WI38 (cell line): ENCODE data around the gene SS18L1.

ENCODE experiments used
- H3K4me3 ChIP-seq: 2 replicates; pipeline ENCODE4 v1.5.1; 2011; ENCODE audit warnings: low read depth, mild to moderate bottlenecking, control low read depth, low read length
- TF ChIP-seq, protein P1 (sequence below): IDR thresholded peaks from 2 replicates; pipeline ENCODE4 v1.5.1; 2012; ENCODE audit warnings: low read depth, mild to moderate bottlenecking, control low read depth, low read length

The SS18L1 gene

DNA sequence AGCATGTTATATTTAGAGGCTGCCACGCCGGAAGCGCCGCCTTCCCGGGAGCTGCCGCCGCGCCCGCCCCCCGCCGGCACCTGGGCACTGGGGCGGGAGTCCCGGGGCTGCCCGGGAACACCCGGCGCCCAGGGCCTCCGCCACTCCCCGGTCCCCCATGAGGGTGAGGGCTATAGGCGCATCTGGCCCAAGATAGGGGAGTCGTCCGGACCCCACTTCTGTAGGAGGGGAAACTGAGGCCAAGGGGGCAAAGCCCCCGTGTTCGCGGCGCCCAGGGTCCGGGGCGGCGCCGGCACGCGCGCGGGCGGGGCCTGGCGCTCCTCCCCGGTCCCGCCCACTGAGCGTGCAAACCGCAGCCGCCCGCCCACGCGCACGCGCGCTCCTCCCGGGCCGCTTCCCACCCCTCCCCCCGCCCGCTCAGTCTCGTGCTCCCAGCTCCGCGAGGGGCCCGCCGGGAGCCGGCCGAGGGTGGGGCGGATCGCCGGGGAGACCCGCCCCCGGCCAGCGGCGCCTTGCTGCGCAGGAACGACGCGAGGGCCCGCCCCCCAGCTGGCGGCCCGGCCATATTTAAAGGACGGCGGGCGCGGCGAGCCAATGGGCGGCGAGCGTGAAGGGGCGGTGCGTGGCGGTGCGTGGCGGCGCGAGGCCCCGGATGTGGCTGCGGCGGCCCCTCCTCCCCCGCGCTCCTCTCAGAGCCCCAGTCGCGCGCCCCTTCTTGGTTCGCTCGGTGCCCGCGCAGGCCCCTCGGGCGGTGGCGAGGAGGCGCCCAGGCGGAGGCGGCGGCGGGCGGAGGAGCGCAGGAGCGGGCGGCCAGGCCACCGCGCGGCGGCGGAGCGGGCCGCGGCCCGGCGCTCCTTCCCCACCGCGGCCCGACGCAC is 21.6 kb upstream of the SS18L1 start, which contains the start of gene LSM14B:
Gene LSM14B (plus strand): TSS at position 700 of the 878 bp plus-strand sequence. CDS start 192 bp downstream, outside the sequence.
- TF ChIP-seq, protein P1, sequence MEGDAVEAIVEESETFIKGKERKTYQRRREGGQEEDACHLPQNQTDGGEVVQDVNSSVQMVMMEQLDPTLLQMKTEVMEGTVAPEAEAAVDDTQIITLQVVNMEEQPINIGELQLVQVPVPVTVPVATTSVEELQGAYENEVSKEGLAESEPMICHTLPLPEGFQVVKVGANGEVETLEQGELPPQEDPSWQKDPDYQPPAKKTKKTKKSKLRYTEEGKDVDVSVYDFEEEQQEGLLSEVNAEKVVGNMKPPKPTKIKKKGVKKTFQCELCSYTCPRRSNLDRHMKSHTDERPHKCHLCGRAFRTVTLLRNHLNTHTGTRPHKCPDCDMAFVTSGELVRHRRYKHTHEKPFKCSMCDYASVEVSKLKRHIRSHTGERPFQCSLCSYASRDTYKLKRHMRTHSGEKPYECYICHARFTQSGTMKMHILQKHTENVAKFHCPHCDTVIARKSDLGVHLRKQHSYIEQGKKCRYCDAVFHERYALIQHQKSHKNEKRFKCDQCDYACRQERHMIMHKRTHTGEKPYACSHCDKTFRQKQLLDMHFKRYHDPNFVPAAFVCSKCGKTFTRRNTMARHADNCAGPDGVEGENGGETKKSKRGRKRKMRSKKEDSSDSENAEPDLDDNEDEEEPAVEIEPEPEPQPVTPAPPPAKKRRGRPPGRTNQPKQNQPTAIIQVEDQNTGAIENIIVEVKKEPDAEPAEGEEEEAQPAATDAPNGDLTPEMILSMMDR: no peak
- peak within 1 kb of the TSS; percentile 73 for H3K4me3 ChIP-seq

DNA sequence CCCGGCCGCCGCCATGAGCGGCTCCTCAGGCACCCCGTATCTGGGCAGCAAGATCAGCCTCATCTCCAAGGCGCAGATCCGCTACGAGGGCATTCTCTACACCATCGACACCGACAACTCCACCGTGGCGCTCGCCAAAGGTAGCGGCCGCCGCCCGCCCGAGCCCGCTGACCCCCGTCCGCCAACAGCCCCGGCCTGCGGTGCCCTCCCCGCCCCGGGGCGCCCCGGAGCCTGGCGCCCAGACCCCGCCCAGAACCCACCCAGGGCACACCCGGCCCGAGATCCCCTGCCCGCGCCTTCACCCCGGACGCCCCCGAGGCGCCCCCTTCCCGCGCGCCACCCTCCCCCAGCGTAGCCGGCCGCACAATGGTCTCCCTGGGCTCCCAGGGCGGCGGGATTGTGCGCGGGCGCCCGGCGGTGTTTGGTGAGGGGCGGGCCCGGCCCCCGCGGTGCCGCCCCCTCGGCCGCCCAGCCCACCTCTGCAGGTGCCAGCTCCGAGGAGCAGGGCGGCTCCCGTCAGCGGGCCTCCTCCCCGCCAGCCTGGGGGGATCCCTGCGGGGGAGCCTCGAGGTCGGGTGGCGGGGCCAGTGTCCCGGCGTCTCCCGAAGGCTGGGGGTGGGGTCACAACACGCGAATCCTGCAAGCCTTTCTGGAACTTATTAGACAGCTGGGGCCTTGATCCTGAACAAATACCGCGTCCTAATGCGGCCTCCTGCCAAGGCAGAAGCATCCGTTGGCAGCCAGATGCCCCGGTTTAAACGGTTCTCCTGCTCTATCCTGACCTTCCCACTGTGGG is 20.7 kb upstream of the SS18L1 start:
- TF ChIP-seq, protein P1: no peak
- H3K4me3 ChIP-seq: peak overlapping the region; percentile 73

DNA sequence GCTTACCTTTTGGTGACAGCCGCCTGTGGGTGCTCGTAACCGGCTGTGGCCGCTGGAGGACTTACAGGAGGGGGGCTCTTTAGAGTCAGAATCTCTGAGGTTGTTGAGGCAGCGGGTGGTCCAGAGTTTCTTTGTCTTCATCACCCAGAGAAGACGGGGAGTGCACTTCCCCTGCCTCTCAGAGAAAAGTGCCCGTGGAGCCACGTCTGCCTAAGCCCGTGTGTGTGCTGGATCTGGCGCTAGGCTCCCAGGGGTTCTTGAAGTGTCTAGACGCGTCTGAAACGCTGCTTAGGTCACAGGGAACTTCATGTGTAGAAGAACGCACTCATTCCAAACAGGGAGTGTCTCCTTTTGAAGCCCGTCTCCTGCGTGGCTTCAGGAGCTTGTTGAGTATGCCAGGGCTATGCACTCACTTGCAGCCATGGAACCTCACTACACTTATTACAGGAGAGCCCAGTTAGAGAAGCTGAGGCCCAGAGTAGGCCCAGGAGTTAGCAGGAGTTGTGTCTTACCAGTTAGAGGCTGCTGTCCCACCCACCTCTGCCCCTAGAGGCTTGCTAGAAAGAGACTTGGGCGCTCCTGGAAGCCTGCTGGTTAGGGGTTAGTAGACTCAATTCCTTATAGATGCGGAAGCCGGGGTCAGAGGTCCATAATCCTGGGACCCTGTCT is 20.0 kb upstream of the SS18L1 start:
- TF ChIP-seq, protein P1: no peak
- peak overlapping the region; percentile 73 for H3K4me3 ChIP-seq

DNA sequence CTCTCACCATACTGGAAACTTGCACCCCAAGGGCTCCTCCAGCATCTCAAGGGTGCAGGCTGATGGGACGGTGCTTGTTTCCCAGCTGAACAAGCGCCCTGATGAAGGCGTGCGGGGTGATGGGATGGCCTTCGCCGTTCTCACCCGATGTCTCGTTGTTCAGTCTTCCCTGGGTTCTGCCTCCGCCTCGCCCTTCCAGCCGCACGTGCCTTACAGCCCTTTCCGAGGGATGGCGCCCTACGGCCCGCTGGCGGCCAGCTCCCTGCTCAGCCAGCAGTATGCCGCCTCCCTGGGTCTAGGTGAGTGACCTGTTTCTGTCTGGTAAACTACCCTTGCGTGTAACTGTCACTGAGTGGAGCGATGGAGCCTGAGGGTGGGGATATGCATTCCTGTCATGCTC is 17.4 kb upstream of the SS18L1 start:
- TF ChIP-seq, protein P1: no peak
- H3K4me3 ChIP-seq: no peak overlapping the region

DNA sequence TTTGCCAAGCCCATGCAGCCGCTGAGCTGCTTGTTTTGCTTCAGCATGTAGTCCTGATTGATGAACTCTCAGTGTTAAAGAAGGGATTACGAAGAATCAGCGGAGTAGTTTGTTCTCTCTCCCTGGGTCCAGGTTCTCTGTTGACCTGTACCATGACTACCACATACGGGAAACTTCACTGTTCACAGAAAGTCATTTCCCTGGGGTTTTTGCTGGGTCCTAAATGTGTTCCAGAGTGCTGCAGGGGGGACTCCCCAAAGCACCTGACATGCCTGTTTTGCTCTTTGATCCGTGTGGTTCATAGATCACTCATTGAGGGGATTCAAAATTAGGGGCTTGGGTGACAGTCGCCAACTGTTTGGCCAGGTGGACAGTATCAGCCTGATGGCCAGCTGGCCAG is 15.8 kb upstream of the SS18L1 start:
- no peak overlapping the region for H3K4me3 ChIP-seq
- TF ChIP-seq, protein P1: no peak

DNA sequence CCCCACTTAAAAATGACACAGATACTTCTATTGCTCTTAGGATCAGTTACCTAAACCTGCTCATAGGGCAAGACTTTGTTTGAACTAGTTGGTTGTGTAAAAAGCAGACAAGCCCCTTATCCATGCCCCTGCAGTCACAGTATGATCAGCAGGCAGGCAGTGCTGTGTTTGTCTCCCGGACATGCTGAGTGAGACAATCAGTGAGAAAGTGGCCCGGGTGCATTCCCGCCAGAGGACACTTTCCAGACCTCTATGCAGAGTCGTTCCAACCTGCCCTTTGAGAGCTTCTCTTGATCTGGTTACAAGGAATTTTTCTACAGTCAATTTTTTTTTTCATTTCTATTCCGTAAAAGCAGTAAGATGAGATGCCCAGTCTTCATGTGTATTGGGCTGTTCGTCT is 15.1 kb upstream of the SS18L1 start:
- H3K4me3 ChIP-seq: no peak overlapping the region
- TF ChIP-seq, protein P1: no peak
